ENCODE results near the gene MRPL23. TPM values are rescaled to one million over a fixed set of nuclear protein-coding genes. Genes with fewer than 3 reads are reported as not detected.

MRPL23 gene
- total RNA-seq, 1 experiment from 2014 or later = 83.8 TPM

DNA sequence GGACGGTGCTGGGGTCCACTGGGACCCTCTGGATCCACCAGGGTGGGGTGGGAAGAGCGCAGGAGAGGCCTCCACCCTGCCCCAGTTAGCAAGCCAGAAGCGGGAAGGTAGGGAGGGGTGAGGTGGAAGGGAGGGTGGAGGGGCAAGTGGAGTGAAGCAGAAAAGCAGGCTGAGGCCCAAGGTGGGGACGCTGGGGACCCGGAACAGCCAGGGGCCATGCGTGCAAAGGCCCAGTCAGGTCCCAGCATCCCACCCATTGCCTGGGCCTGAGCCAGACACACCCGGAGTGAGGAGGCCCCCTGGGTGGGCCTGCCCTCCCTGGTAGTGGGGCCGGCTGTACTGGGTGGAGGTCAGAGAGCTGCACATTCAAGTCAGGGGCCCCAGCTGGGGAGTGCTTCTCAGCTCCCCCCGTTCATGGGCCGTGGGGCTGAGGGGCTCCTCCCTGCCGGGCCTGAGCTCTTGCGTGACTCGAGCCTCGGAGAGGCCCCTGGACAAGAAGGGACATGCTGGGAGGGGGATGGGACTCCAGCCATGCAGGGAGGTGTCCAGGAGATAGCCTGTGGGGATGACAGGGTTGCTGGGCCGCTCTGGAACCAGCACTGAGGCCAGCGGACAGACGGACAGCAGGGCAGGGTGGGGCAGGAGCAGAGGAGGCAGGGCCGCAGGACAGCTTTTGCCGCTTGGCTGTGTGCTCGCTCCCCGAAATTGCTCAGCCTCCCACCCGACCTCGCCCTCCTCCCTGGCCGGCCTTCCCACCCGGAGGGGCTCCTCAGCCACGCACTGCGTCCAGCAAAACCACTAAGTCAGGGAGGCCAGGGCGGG, 19.9 kb upstream of the MRPL23 start:
- Histone ChIP-seq H3K4me3 (ENCODE audit: low read depth, low read length, poor library complexity, severe bottlenecking) (no peak overlapping the region), H3K27ac (ENCODE audit: low read depth, low read length, poor library complexity, severe bottlenecking) (no peak overlapping the region), H3K4me1 (ENCODE audit: insufficient read depth, low read length, poor library complexity, severe bottlenecking) (no peaks in the 10 kb centered on the region), H3K36me3 (ENCODE audit: insufficient read depth, low read length, poor library complexity, severe bottlenecking) (no peaks in the 10 kb centered on the region), H3K27me3 (replicated peaks; ENCODE audit: insufficient read depth, low read depth, low read length, poor library complexity) (no peaks in the 10 kb centered on the region), H3K9me3 (ENCODE audit: low read depth, low read length, poor library complexity, severe bottlenecking) (no peaks in the 10 kb centered on the region)
- intact Hi-C loops (cut with micrococcal nuclease; ENCODE audit: unreplicated experiment) = no loop called here
- BruUV-seq (replicated peaks) = no TSS peak
- ChIA-PET CTCF (no interaction called here), POLR2A (ENCODE audit: low non-redundant PET) (no interaction called here)
- no peak for DNase-seq (ENCODE audit: low spot score)
- no peak for TF ChIP-seq EZH2 (IDR thresholded peaks at IDR 0.05; ENCODE audit: borderline replicate concordance, low read depth, low read length, poor library complexity, severe bottlenecking)
- TF ChIP-seq, protein P1, sequence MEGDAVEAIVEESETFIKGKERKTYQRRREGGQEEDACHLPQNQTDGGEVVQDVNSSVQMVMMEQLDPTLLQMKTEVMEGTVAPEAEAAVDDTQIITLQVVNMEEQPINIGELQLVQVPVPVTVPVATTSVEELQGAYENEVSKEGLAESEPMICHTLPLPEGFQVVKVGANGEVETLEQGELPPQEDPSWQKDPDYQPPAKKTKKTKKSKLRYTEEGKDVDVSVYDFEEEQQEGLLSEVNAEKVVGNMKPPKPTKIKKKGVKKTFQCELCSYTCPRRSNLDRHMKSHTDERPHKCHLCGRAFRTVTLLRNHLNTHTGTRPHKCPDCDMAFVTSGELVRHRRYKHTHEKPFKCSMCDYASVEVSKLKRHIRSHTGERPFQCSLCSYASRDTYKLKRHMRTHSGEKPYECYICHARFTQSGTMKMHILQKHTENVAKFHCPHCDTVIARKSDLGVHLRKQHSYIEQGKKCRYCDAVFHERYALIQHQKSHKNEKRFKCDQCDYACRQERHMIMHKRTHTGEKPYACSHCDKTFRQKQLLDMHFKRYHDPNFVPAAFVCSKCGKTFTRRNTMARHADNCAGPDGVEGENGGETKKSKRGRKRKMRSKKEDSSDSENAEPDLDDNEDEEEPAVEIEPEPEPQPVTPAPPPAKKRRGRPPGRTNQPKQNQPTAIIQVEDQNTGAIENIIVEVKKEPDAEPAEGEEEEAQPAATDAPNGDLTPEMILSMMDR (conservative IDR thresholded peaks at IDR 0.05; ENCODE audit: low read depth, low read length) = no peak

DNA sequence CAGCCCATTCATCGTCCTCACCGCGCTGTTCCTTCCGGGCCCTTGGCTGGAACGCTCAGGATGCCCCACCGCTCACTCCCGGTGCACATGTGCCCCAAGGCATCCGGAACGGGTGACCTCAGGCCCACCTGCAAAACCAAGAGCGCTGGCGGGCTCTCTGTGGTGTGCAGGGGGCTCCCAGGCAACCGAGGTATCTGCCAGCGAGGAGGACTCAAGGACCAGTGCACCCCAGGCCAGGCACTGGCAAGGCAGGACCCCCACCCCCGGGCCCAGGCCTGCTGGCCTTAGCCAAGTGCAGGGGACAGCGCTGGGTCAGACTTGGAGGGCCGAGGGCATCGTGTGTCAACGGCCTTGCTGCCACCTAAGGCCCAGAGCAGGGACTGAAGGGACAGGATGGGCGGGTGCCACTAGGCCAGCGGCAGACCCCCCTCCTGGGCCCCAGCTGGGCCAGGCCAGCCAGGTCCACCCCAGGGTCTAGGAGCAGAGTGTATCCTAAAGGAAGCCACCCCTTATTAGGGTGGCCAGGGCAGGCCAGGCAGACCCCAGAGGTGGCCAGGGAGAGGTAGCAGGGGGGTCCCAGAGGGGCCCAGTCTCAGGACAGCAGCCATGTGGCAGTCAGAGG, 19.2 kb upstream of the MRPL23 start:
- no peak overlapping the region for H3K27ac ChIP-seq (ENCODE audit: low read depth, low read length, poor library complexity, severe bottlenecking)
- DNase-seq (ENCODE audit: low spot score) = no peak
- no peaks in the 10 kb centered on the region for H3K9me3 ChIP-seq (ENCODE audit: low read depth, low read length, poor library complexity, severe bottlenecking)
- H3K27me3 ChIP-seq (replicated peaks; ENCODE audit: insufficient read depth, low read depth, low read length, poor library complexity) = no peaks in the 10 kb centered on the region
- no peaks in the 10 kb centered on the region for H3K4me1 ChIP-seq (ENCODE audit: insufficient read depth, low read length, poor library complexity, severe bottlenecking)
- H3K36me3 ChIP-seq (ENCODE audit: insufficient read depth, low read length, poor library complexity, severe bottlenecking) = no peaks in the 10 kb centered on the region
- no peak for TF ChIP-seq EZH2 (IDR thresholded peaks at IDR 0.05; ENCODE audit: borderline replicate concordance, low read depth, low read length, poor library complexity, severe bottlenecking)
- TF ChIP-seq, protein P1 (conservative IDR thresholded peaks at IDR 0.05; ENCODE audit: low read depth, low read length) = no peak
- CTCF ChIA-PET = no interaction called here
- intact Hi-C loops (cut with micrococcal nuclease; ENCODE audit: unreplicated experiment) = no loop called here
- H3K4me3 ChIP-seq (ENCODE audit: low read depth, low read length, poor library complexity, severe bottlenecking) = no peak overlapping the region
- POLR2A ChIA-PET (ENCODE audit: low non-redundant PET) = no interaction called here
- no TSS peak for BruUV-seq (replicated peaks)

DNA sequence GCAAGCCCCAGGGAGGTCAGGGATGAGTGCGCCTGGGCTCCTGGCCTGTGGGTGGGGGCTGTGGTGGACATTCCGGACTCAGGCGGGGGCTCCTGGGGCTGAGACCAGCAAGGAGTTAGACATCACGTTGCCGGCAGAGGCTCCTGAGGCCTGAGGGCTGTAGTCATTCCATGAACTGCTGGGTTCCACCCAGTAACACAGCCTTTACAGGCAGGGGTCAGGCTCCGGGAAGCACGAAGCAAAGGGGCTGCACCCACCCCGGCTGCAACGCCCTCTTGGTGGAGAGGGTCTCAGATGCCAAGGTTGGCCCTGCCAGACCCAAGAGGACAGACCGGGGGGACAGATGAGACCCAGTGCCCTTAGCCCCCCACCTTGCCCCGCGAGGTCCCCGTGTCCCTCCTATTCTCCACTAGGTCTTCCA, 18.7 kb upstream of the MRPL23 start:
- Histone ChIP-seq H3K27me3 (replicated peaks; ENCODE audit: insufficient read depth, low read depth, low read length, poor library complexity) (no peaks in the 10 kb centered on the region), H3K9me3 (ENCODE audit: low read depth, low read length, poor library complexity, severe bottlenecking) (no peaks in the 10 kb centered on the region), H3K36me3 (ENCODE audit: insufficient read depth, low read length, poor library complexity, severe bottlenecking) (no peaks in the 10 kb centered on the region), H3K4me3 (ENCODE audit: low read depth, low read length, poor library complexity, severe bottlenecking) (no peak overlapping the region), H3K4me1 (ENCODE audit: insufficient read depth, low read length, poor library complexity, severe bottlenecking) (no peaks in the 10 kb centered on the region), H3K27ac (ENCODE audit: low read depth, low read length, poor library complexity, severe bottlenecking) (no peak overlapping the region)
- POLR2A ChIA-PET (ENCODE audit: low non-redundant PET) = no interaction called here
- BruUV-seq (replicated peaks) = no TSS peak
- CTCF ChIA-PET = no interaction called here
- no peak for DNase-seq (ENCODE audit: low spot score)
- intact Hi-C loops (cut with micrococcal nuclease; ENCODE audit: unreplicated experiment) = no loop called here
- TF ChIP-seq, protein P1 (conservative IDR thresholded peaks at IDR 0.05; ENCODE audit: low read depth, low read length) = no peak
- TF ChIP-seq EZH2 (IDR thresholded peaks at IDR 0.05; ENCODE audit: borderline replicate concordance, low read depth, low read length, poor library complexity, severe bottlenecking) = no peak
